Fibroblast of lung (primary cell): ENCODE results near the gene ARHGEF10L.

Experiments
- EZH2 ChIP-seq: IDR thresholded peaks from 2 replicates; pipeline ENCODE4 v1.5.1; 2012; ENCODE audit warnings: low read length, control low read depth, mild to moderate bottlenecking; ENCODE audit errors: missing control alignments
- TF ChIP-seq, protein P1 (sequence below), 2 donors: IDR thresholded peaks in 1 of 2; conservative IDR thresholded peaks in 1 of 2; 1 replicate in 1 of 2; 2 replicates in 1 of 2; pipeline ENCODE4 v1.5.1; 2011 to 2012; ENCODE audit warnings: low read length in 2 of 2, control low read depth in 1 of 2, inconsistent platforms in 1 of 2, low read depth in 1 of 2, mild to moderate bottlenecking in 1 of 2

DNA sequence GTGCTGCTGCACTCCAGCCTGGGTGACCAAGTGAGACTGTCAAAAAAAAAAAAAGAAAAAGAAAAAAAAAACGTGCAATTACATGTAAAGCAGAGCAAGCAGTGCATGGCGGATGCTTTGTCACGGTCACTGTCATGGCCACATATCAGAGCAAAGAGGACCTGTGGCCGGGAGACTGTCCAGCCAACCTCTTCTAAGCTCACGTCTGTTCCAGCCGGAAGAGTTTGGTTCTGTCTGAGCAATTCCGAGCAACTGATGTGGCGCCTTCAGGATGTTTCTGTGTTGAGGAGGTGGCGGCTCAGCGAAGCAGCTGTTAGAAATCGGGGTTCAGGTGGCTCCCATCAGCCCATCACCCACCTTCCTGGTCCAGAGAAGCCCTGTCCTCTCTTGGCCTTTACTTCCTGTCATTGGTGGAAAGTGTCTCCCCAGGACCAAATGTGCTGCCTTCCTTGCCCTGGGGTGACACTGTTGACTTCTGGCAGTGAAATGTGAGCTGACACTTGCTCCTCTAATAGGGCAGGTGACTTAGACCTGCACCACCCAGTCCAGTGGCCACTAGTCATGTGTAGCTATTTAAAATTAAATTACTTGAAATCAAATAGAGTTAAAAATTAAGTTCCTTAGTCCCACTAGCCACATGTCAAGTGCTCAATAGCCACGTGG lies 59.9 kb downstream of the ARHGEF10L start:
- TF ChIP-seq, protein P1, sequence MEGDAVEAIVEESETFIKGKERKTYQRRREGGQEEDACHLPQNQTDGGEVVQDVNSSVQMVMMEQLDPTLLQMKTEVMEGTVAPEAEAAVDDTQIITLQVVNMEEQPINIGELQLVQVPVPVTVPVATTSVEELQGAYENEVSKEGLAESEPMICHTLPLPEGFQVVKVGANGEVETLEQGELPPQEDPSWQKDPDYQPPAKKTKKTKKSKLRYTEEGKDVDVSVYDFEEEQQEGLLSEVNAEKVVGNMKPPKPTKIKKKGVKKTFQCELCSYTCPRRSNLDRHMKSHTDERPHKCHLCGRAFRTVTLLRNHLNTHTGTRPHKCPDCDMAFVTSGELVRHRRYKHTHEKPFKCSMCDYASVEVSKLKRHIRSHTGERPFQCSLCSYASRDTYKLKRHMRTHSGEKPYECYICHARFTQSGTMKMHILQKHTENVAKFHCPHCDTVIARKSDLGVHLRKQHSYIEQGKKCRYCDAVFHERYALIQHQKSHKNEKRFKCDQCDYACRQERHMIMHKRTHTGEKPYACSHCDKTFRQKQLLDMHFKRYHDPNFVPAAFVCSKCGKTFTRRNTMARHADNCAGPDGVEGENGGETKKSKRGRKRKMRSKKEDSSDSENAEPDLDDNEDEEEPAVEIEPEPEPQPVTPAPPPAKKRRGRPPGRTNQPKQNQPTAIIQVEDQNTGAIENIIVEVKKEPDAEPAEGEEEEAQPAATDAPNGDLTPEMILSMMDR (conservative IDR thresholded peaks at IDR 0.05 in 1 of 2, IDR thresholded peaks at IDR 0.05 in 1 of 2; ENCODE audit: low read depth in 1 of 2, low read length in 2 of 2) = no peak
- no peak for TF ChIP-seq EZH2
